Natural killer cell (primary cell): ENCODE data around the gene RNH1. TPM values are rescaled to one million over a fixed set of nuclear protein-coding genes. Genes with fewer than 3 reads are reported as not detected.

Experiments
- ATAC-seq, 3 donors: fragments of 150-1000 bp in 2 of 3; fragments of 200-7000 bp in 1 of 3; cut with Tn5 transposase; 1 replicate in 1 of 3; 2 replicates in 2 of 3; pipeline ENCODE4 v1.10.0; 2021; ENCODE audit warnings: mild to moderate bottlenecking in 2 of 3, moderate library complexity in 2 of 3
- DNase-seq, 2 donors: peaks; one replicate each; pipeline versions ENCODE4 v3.0.0 to v3.0.0-alpha.2; 2013 to 2021; ENCODE audit warnings: mixed read lengths in 1 of 2
- H3K27ac ChIP-seq: one replicate; pipeline ENCODE4 v1.5.1; 2013; ENCODE audit warnings: mild to moderate bottlenecking, low read length
- H3K27me3 ChIP-seq: one replicate; pipeline ENCODE4 v1.6.1; 2013; ENCODE audit warnings: low read length; ENCODE audit not compliant: control insufficient read depth, insufficient read depth
- H3K36me3 ChIP-seq: one replicate; pipeline ENCODE4 v1.6.1; 2013; ENCODE audit warnings: low read length; ENCODE audit not compliant: control insufficient read depth, insufficient read depth
- H3K4me1 ChIP-seq: one replicate; pipeline ENCODE4 v1.6.1; 2013; ENCODE audit warnings: low read length; ENCODE audit not compliant: control insufficient read depth, insufficient read depth
- H3K4me3 ChIP-seq: one replicate; pipeline ENCODE4 v1.5.1; 2013; ENCODE audit warnings: low read length
- H3K9me3 ChIP-seq: one replicate; pipeline ENCODE4 v1.6.1; 2013; ENCODE audit warnings: low read length; ENCODE audit not compliant: control insufficient read depth, insufficient read depth
- H3K27ac Mint-ChIP-seq, 2 donors: one replicate each; pipeline ENCODE4 v1.8.0; 2022; ENCODE audit warnings: mild to moderate bottlenecking in 2 of 2, mixed read lengths in 2 of 2, moderate library complexity in 1 of 2
- H3K27me3 Mint-ChIP-seq, 2 donors: one replicate each; pipeline ENCODE4 v1.8.0; 2022; ENCODE audit warnings: low read depth in 2 of 2, mixed read lengths in 2 of 2
- H3K36me3 Mint-ChIP-seq: one replicate; pipeline ENCODE4 v1.8.0; 2022; ENCODE audit warnings: mixed read lengths
- H3K4me1 Mint-ChIP-seq, 2 donors: one replicate each; pipeline ENCODE4 v1.8.0; 2022; ENCODE audit warnings: mixed read lengths in 2 of 2
- H3K4me3 Mint-ChIP-seq: one replicate; pipeline ENCODE4 v1.8.0; 2022; ENCODE audit warnings: mild to moderate bottlenecking, moderate library complexity, mixed read lengths
- H3K9me3 Mint-ChIP-seq, 2 donors: one replicate each; pipeline ENCODE4 v1.8.0; 2022; ENCODE audit warnings: mixed read lengths in 2 of 2
- CTCF ChIP-seq: fragments of 200-600 bp; IDR thresholded peaks from one replicate; pipeline ENCODE4 v1.8.0; 2022; ENCODE audit warnings: antibody characterized with exemption
- WGBS: methylation state at CpG from one replicate; pipeline ENCODE4 v1.1.7; 2013; ENCODE audit warnings: missing lambda C conversion rate; ENCODE audit not compliant: insufficient coverage; 5-methylcytosine and 5-hydroxymethylcytosine counted together
- intact Hi-C: fragments of 100-400 bp; cut with micrococcal nuclease; formaldehyde crosslinking; loops from one replicate; pipeline ENCODE4 v1.14.2; 2022
- total RNA-seq, 4 donors: library from RNA; stranded (reverse); fragments of 120-200 nt in 1 of 4; gene quantifications; one replicate each; pipeline versions ENCODE4 v1.2.3 to v1.2.4, GENCODE V29; 2013 to 2022

The RNH1 gene
- 100 to 1,000 TPM; 113 to 120 (median 118) TPM for total RNA-seq
- 70.7 TPM for total RNA-seq (2013)

GRCh38 chr11:506995-507726 is at the start of gene RNH1:
TSS of gene RNH1 (minus strand) at chr11:507242. CDS start at chr11:502162, 5,080 bp downstream.
- no peak for TF ChIP-seq CTCF
- Histone ChIP-seq H3K36me3 (peaks cover 6% of the 10 kb centered on the region), H3K27ac (peak within 1 kb of the TSS; percentile 100), H3K4me1 (peaks cover 48% of the 10 kb centered on the region), H3K27me3 (no peaks in the 10 kb centered on the region), H3K9me3 (no peaks in the 10 kb centered on the region), H3K4me3 (peak within 1 kb of the TSS; percentile 98)
- Mint-ChIP-seq H3K27me3 (no peaks in the 10 kb centered on the region), H3K4me3 (peak within 1 kb of the TSS; percentile 97), H3K27ac (peak within 1 kb of the TSS; percentile 97 to 99), H3K36me3 (no peaks in the 10 kb centered on the region), H3K4me1 (peaks cover 8 to 18% of the 10 kb centered on the region in 2 donors), H3K9me3 (no peaks in the 10 kb centered on the region)
- under 1% methylated on average over 93 of the region's 93 CpGs for WGBS
- peak; percentile 97 for DNase-seq
- intact Hi-C loops = loop anchor here (1.0 to 5.0 kb wide), 4 partner anchors 11 to 238 kb away; partner anchors contain the start of gene PTDSS2
- ATAC-seq = peak; percentile 81 to 93 (median 83)

DNA sequence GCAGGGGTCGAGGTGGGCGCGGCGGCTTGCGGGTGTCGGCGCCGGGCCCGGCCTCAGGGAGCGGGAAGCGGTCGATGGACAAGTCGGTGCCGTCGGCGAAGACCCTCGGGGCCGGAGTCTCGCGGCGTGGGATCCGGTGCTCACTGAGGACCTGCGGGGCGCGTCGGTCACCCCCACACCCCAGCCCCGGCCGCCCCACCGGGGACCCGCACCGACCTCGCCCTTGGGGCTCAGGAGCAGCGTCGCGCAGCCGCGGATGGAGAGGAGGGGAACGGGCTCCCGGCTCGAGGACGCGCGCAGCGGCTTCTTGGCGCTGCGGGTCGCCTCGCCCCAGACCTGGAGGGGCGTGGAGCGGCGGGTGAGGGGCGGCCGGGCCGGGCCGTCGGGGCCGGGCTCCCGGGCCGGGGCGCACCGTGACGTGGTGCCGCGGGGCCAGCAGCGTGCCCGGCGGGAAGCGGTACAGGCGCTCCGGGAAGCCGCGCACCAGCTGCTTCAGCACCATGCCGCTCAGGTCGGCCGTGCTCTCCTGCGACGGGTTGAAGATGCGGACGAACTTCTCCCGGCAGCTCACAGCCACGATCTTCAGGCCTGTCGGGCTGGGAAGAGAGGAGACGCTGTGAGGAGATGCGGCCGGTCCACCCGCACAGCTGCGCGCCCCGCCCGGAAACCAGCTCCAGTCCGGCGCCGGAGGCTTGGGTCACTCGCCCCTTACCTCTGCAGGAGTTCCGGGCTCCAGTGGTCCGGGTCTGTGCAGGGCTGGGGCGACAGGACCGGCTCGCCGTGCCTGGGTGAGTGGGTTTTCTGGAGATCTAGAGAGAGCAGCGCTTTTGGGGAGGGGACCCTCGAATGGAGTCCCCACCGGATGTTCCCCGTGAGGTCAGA is 49.0 kb upstream of the RNH1 start:
- no peak overlapping the region for H3K27ac Mint-ChIP-seq
- no peak for ATAC-seq
- H3K4me1 Mint-ChIP-seq = peaks cover 5 to 12% of the 10 kb centered on the region in 2 donors
- no peak for TF ChIP-seq CTCF
- H3K4me3 Mint-ChIP-seq = peak overlapping the region; percentile 60
- Histone ChIP-seq H3K4me1 (peaks cover 33% of the 10 kb centered on the region), H3K9me3 (no peaks in the 10 kb centered on the region), H3K4me3 (no peak overlapping the region), H3K27ac (no peak overlapping the region), H3K27me3 (no peaks in the 10 kb centered on the region), H3K36me3 (no peaks in the 10 kb centered on the region)
- H3K27me3 Mint-ChIP-seq = peaks cover 0 to 5% of the 10 kb centered on the region in 2 donors
- 3% methylated on average over 103 of the region's 104 CpGs for WGBS
- intact Hi-C loops = loop anchor here (1.0 kb wide), 1 partner anchor 167 kb away; no protein-coding TSS in a partner anchor
- no peaks in the 10 kb centered on the region for H3K36me3 Mint-ChIP-seq
- peak in 1 of 2 donors; percentile 67 for DNase-seq
- H3K9me3 Mint-ChIP-seq = no peaks in the 10 kb centered on the region

DNA sequence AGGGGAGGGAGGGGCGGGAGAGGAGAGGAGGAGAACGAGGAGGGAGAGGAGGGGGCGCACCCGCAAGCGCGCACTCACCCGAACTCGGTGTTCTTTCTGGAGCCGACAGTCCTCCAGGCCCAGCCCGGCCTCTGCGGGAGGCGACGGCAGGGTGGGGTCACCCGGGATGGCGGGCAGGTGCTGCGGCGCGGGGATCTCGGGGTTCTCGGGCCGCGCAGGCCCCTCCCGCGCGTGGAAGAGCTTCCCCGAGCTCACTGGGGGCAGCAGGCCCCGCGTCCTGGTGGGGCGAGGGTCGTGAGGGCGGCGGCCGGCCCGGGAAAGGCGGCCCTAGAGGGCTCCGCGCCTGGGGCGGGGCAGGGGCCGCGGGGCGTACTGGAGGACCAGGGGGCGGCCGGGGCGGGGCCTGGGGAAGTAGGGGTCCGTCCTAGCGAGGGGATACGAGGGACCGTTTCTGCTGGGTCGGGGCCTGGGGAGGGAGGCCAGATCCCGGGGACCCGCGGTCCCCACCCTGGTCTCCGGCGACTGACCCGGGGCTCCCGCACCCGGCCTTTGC is 48.3 kb upstream of the RNH1 start:
- peaks cover 0 to 5% of the 10 kb centered on the region in 2 donors for H3K27me3 Mint-ChIP-seq
- H3K27ac Mint-ChIP-seq = no peak overlapping the region
- peak overlapping the region; percentile 49 for H3K4me3 Mint-ChIP-seq
- H3K4me3 ChIP-seq = peak overlapping the region; percentile 28
- TF ChIP-seq CTCF = peak; percentile 9
- no peaks in the 10 kb centered on the region for H3K27me3 ChIP-seq
- DNase-seq (no peak), ATAC-seq (peak in 1 of 3 donors; percentile 10)
- no peaks in the 10 kb centered on the region for H3K9me3 Mint-ChIP-seq
- H3K9me3 ChIP-seq = no peaks in the 10 kb centered on the region
- H3K4me1 Mint-ChIP-seq = peaks cover 5 to 12% of the 10 kb centered on the region in 2 donors
- H3K36me3 ChIP-seq = no peaks in the 10 kb centered on the region
- H3K36me3 Mint-ChIP-seq = no peaks in the 10 kb centered on the region
- intact Hi-C loops = loop anchor here (1.0 kb wide), 1 partner anchor 168 kb away; no protein-coding TSS in a partner anchor
- no peak overlapping the region for H3K27ac ChIP-seq
- H3K4me1 ChIP-seq = peaks cover 31% of the 10 kb centered on the region
- under 1% methylated on average over 57 of the region's 57 CpGs for WGBS
